Kidney (tissue), 14 donors: ENCODE measurements around the gene ITGB7. TPM values are rescaled to one million over a fixed set of nuclear protein-coding genes. Genes with fewer than 3 reads are reported as not detected.

Source experiments
- DNase-seq, 5 donors: peaks; one replicate each; pipeline ENCODE4 v3.0.0-alpha.2; 2013 to 2020
- FAIRE-seq: peaks from 2 replicates; lab custom pipeline; 2012; peaks lifted over from hg19 to GRCh38; lab: Jason Lieb, UNC
- H3K27ac ChIP-seq, 2 donors: one replicate each; pipeline ENCODE4 v1.7.0; 2013; ENCODE audit warnings: low read depth in 2 of 2, low read length in 2 of 2, inconsistent platforms in 1 of 2
- H3K27me3 ChIP-seq: one replicate; pipeline ENCODE4 v1.7.1; 2013; ENCODE audit warnings: low read length, inconsistent platforms; ENCODE audit not compliant: control insufficient read depth, insufficient read depth
- H3K36me3 ChIP-seq, 3 donors: one replicate each; pipeline versions ENCODE4 v1.7.0 to v1.7.1; 2013; ENCODE audit warnings: low read length in 3 of 3, control low read depth in 1 of 3, inconsistent platforms in 1 of 3; ENCODE audit not compliant: insufficient read depth in 3 of 3, control insufficient read depth in 2 of 3
- H3K4me1 ChIP-seq, 3 donors: one replicate each; pipeline versions ENCODE4 v1.7.0 to v1.7.1; 2013; ENCODE audit warnings: low read length in 3 of 3, inconsistent platforms in 1 of 3, low read depth in 1 of 3; ENCODE audit not compliant: control insufficient read depth in 2 of 3, insufficient read depth in 2 of 3
- H3K4me3 ChIP-seq, 3 donors: one replicate each; pipeline versions ENCODE4 v1.7.0 to v1.8.1; 2013; ENCODE audit warnings: low read length in 3 of 3, control low read depth in 1 of 3, inconsistent platforms in 1 of 3
- H3K9ac ChIP-seq, 3 donors: one replicate each; pipeline versions ENCODE4 v1.7.0 to v1.7.1; 2013; ENCODE audit warnings: low read length in 3 of 3, control low read depth in 1 of 3, inconsistent platforms in 1 of 3
- H3K9me3 ChIP-seq, 3 donors: one replicate each; pipeline versions ENCODE4 v1.7.0 to v1.7.1; 2013; ENCODE audit warnings: low read length in 3 of 3, control low read depth in 1 of 3, inconsistent platforms in 1 of 3; ENCODE audit not compliant: control insufficient read depth in 2 of 3, insufficient read depth in 1 of 3
- CTCF ChIP-seq: IDR thresholded peaks from 3 replicates; pipeline ENCODE4 v1.5.1; 2012; ENCODE audit warnings: mild to moderate bottlenecking, moderate library complexity, borderline replicate concordance; ENCODE audit not compliant: insufficient read depth; ENCODE audit errors: extremely low read depth
- intact Hi-C: fragments of 100-400 bp; cut with DNase I; formaldehyde crosslinking; loops from one replicate; pipeline ENCODE4 v1.11.1; 2022
- polyA plus RNA-seq: library from polyadenylated mRNA; stranded (reverse); fragments of 350-450 nt; fragmentation: Illumina TruSeq; extraction: RNeasy Lipid Tissue Mini Kit (QIAGEN cat#74804); gene quantifications from one replicate; pipeline ENCODE4 v1.2.3, GENCODE V29; 2014; ENCODE audit warnings: low read depth, low replicate concordance; ENCODE audit not compliant: insufficient read depth
- total RNA-seq: library from RNA; stranded (reverse); fragmentation: NEBNext Ultra II Directional; extraction: Animal tissue kit (Norgen Biotek cat#: 25700); gene quantifications from one replicate; pipeline ENCODE4 v1.2.1, GENCODE V29; 2021
- donor health status: control.
- donor health status: control.
- donor health status: control.
- donor health status: control.
- donor health status: control.
- donor health status: DM: yes; HTN: yes; CAD: no.
- donor health status: Normal renal cell carcinoma (clear cell type).

Gene ITGB7
- total and polyA plus RNA-seq, 2 donors from 2014 or later = 11.0 to 14.5 TPM

GRCh38 chr12:53186745-53187144 lies 20.3 kb downstream of the ITGB7 start:
- DNase-seq = no peak
- intact Hi-C loops = no loop called here
- Histone ChIP-seq H3K36me3 (peaks cover 25 to 64% (median 43%) of the 10 kb centered on the region in 3 donors), H3K4me1 (peaks cover 10 to 22% (median 17%) of the 10 kb centered on the region in 3 donors), H3K27ac (no peak overlapping the region), H3K9ac (no peak overlapping the region), H3K9me3 (no peaks in the 10 kb centered on the region), H3K4me3 (no peak overlapping the region), H3K27me3 (no peaks in the 10 kb centered on the region)
- no peak for FAIRE-seq
- TF ChIP-seq CTCF = no peak

GRCh38 chr12:53185582-53186153 lies 21.4 kb downstream of the ITGB7 start:
- no peak for TF ChIP-seq CTCF
- Histone ChIP-seq H3K9me3 (no peaks in the 10 kb centered on the region), H3K36me3 (peaks cover 25 to 65% (median 43%) of the 10 kb centered on the region in 3 donors), H3K27ac (no peak overlapping the region), H3K27me3 (no peaks in the 10 kb centered on the region), H3K4me1 (peaks cover 11 to 28% (median 21%) of the 10 kb centered on the region in 3 donors), H3K4me3 (no peak overlapping the region), H3K9ac (no peak overlapping the region)
- FAIRE-seq (no peak), DNase-seq (no peak)
- intact Hi-C loops = no loop called here

- FAIRE-seq (no peak), DNase-seq (no peak)
- H3K27ac ChIP-seq = no peak overlapping the region
- H3K27me3 ChIP-seq = no peaks in the 10 kb centered on the region
- peak overlapping the region in 1 of 3 donors; percentile 31 for H3K9ac ChIP-seq
- peaks cover 11 to 24% (median 22%) of the 10 kb centered on the region in 3 donors for H3K4me1 ChIP-seq
- H3K9me3 ChIP-seq = no peaks in the 10 kb centered on the region
- H3K4me3 ChIP-seq = no peak overlapping the region
- TF ChIP-seq CTCF = no peak
- peaks cover 25 to 65% (median 43%) of the 10 kb centered on the region in 3 donors for H3K36me3 ChIP-seq
- intact Hi-C loops = no loop called here
Observed at GRCh38 chr12:53184828-53185227, 22.2 kb downstream of the ITGB7 start.
